Muscle of back (tissue), 10 donors: ENCODE results near the gene CRTAC1. TPM values are rescaled to one million over a fixed set of nuclear protein-coding genes. Genes with fewer than 3 reads are reported as not detected.

Experiments
- polyA plus RNA-seq, 10 donors: library from polyadenylated mRNA; unstranded; fragments of 120-200 nt; gene quantifications; one replicate each; pipeline ENCODE4 v1.2.1, GENCODE V29; 2013; ENCODE audit not compliant: insufficient read length in 10 of 10

Gene CRTAC1
- polyA plus RNA-seq, 10 donors: 0.37 to 1.3 (median 0.80) TPM

Other genes with a start within 250 kb of the CRTAC1 start
- gene GOLGA7B, start 180.8 kb downstream of the CRTAC1 start, polyA plus RNA-seq: under 1 TPM; 0.08 to 0.50 (median 0.16) TPM
- 10 to 100 TPM in 8 of 10 donors, 1 to 10 TPM in 2; 9.4 to 13.9 (median 12.1) TPM for gene R3HCC1L, start 104.0 kb upstream of the CRTAC1 start, polyA plus RNA-seq
- gene LOXL4, start 237.6 kb upstream of the CRTAC1 start, polyA plus RNA-seq: 10 to 100 TPM in 6 of 10 donors, 1 to 10 TPM in 4; 7.3 to 12.9 (median 11.3) TPM